ENCODE data around the gene HORMAD2. TPM values are rescaled to one million over a fixed set of nuclear protein-coding genes. Genes with fewer than 3 reads are reported as not detected.

HORMAD2 gene
- total and polyA plus RNA-seq, 2 donors (not counting 1 experiment from before 2014, with no cell fraction given) = not detected

- H3K4me3 Mint-ChIP-seq = no peak overlapping the region
- Histone ChIP-seq H3K4me1 (ENCODE audit: control insufficient read depth in 2 of 2, insufficient read depth in 2 of 2, low read length in 2 of 2) (no peaks in the 10 kb centered on the region), H2AFZ (ENCODE audit: insufficient read depth, low read depth, low read length, poor library complexity, severe bottlenecking) (no peak overlapping the region), H3K9ac (ENCODE audit: low read length) (no peak overlapping the region), H3K4me2 (replicated peaks; ENCODE audit: low read depth, low read length, poor library complexity, severe bottlenecking) (no peak overlapping the region), H4K20me1 (ENCODE audit: control insufficient read depth, insufficient read depth, low read length, poor library complexity, severe bottlenecking) (no peaks in the 10 kb centered on the region), H3K27me3 (replicated peaks in 1 of 4; ENCODE audit: control extremely low read depth in 1 of 4, control insufficient read depth in 3 of 4, insufficient read depth in 4 of 4, low read length in 3 of 4) (peaks cover 0 to 7% (median 0%) of the 10 kb centered on the region in 4 experiments), H3K27ac (ENCODE audit: low read length in 2 of 2) (no peak overlapping the region), H3K4me3 (ENCODE audit: control extremely low read depth in 1 of 5, extremely low read depth in 1 of 5, insufficient read depth in 1 of 5, low read depth in 2 of 5, low read length in 4 of 5) (no peak overlapping the region), H3K9me3 (ENCODE audit: control extremely low read depth in 1 of 3, control insufficient read depth in 2 of 3, insufficient read depth in 1 of 3, low read length in 2 of 3) (no peaks in the 10 kb centered on the region), H3K79me2 (ENCODE audit: control insufficient read depth, insufficient read depth, low read length) (no peaks in the 10 kb centered on the region), H3K36me3 (replicated peaks in 1 of 2; ENCODE audit: control extremely low read depth in 1 of 2, control insufficient read depth in 1 of 2, extremely low read depth in 1 of 2, insufficient read depth in 2 of 2, low read length in 1 of 2) (no peaks in the 10 kb centered on the region)
- no peak for DNase-seq
- peaks cover 37% of the 10 kb centered on the region for H3K27me3 Mint-ChIP-seq
- WGBS (ENCODE audit: insufficient coverage) = 96% methylated on average over 2 of the region's 4 CpGs
- H3K9me3 Mint-ChIP-seq (ENCODE audit: insufficient read depth) = no peaks in the 10 kb centered on the region
- CTCF ChIA-PET = no interaction called here
- intact Hi-C loops (cut with micrococcal nuclease) = no loop called here
- POLR2A ChIA-PET = no interaction called here
- no peak for TF ChIP-seq EZH2 (IDR thresholded peaks at IDR 0.05; ENCODE audit: borderline replicate concordance, insufficient read depth, low read depth, low read length, poor library complexity, severe bottlenecking)
- no peak for TF ChIP-seq CTCF (IDR thresholded peaks at IDR 0.05)
- no peaks in the 10 kb centered on the region for H3K4me1 Mint-ChIP-seq
- no peak overlapping the region for H3K27ac Mint-ChIP-seq
- no peak for ATAC-seq (ENCODE audit: low read depth)
Observed at GRCh38 chr22:30182350-30182745, 102.1 kb downstream of the HORMAD2 start.

- Histone ChIP-seq H3K27me3 (replicated peaks in 1 of 4; ENCODE audit: control extremely low read depth in 1 of 4, control insufficient read depth in 3 of 4, insufficient read depth in 4 of 4, low read length in 3 of 4) (peaks cover 0 to 7% (median 0%) of the 10 kb centered on the region in 4 experiments), H3K36me3 (replicated peaks in 1 of 2; ENCODE audit: control extremely low read depth in 1 of 2, control insufficient read depth in 1 of 2, extremely low read depth in 1 of 2, insufficient read depth in 2 of 2, low read length in 1 of 2) (no peaks in the 10 kb centered on the region), H3K4me1 (ENCODE audit: control insufficient read depth in 2 of 2, insufficient read depth in 2 of 2, low read length in 2 of 2) (no peaks in the 10 kb centered on the region), H2AFZ (ENCODE audit: insufficient read depth, low read depth, low read length, poor library complexity, severe bottlenecking) (no peak overlapping the region), H3K27ac (ENCODE audit: low read length in 2 of 2) (no peak overlapping the region), H3K4me2 (replicated peaks; ENCODE audit: low read depth, low read length, poor library complexity, severe bottlenecking) (no peak overlapping the region), H3K9me3 (ENCODE audit: control extremely low read depth in 1 of 3, control insufficient read depth in 2 of 3, insufficient read depth in 1 of 3, low read length in 2 of 3) (no peaks in the 10 kb centered on the region), H3K4me3 (ENCODE audit: control extremely low read depth in 1 of 5, extremely low read depth in 1 of 5, insufficient read depth in 1 of 5, low read depth in 2 of 5, low read length in 4 of 5) (no peak overlapping the region), H3K79me2 (ENCODE audit: control insufficient read depth, insufficient read depth, low read length) (no peaks in the 10 kb centered on the region), H3K9ac (ENCODE audit: low read length) (no peak overlapping the region), H4K20me1 (ENCODE audit: control insufficient read depth, insufficient read depth, low read length, poor library complexity, severe bottlenecking) (no peaks in the 10 kb centered on the region)
- no peak for ATAC-seq (ENCODE audit: low read depth)
- Mint-ChIP-seq H3K4me1 (no peaks in the 10 kb centered on the region), H3K4me3 (no peak overlapping the region), H3K9me3 (ENCODE audit: insufficient read depth) (no peaks in the 10 kb centered on the region), H3K27me3 (peaks cover 40% of the 10 kb centered on the region), H3K27ac (no peak overlapping the region)
- POLR2A ChIA-PET = no interaction called here
- intact Hi-C loops (cut with micrococcal nuclease) = no loop called here
- no peak for DNase-seq
- CTCF ChIA-PET = no interaction called here
- 0% methylated on average over 1 of the region's 4 CpGs for WGBS (ENCODE audit: insufficient coverage)
- TF ChIP-seq EZH2 (IDR thresholded peaks at IDR 0.05; ENCODE audit: borderline replicate concordance, insufficient read depth, low read depth, low read length, poor library complexity, severe bottlenecking) (no peak), CTCF (IDR thresholded peaks at IDR 0.05) (no peak)
Observed at GRCh38 chr22:30182815-30183214, 102.6 kb downstream of the HORMAD2 start.

Measured in B cell (primary cell).